Hepatic stellate cell (primary cell): Measurements from ENCODE around the gene DEAF1.

Experiments
- DNase-seq: peaks from one replicate; pipeline ENCODE4 v3.0.0; 2011; ENCODE audit warnings: low spot score

DEAF1 gene

GRCh38 chr11:721247-721740 lies 26.3 kb upstream of the DEAF1 start:
- no peak for DNase-seq

GRCh38 chr11:720642-721246 lies 25.7 kb upstream of the DEAF1 start:
- DNase-seq: no peak

- DNase-seq: no peak
These were observed 25.1 kb upstream of the DEAF1 start for GRCh38 chr11:720017-720641.

- DNase-seq: no peak
These were observed 24.4 kb upstream of the DEAF1 start for GRCh38 chr11:719214-720016.

DNA sequence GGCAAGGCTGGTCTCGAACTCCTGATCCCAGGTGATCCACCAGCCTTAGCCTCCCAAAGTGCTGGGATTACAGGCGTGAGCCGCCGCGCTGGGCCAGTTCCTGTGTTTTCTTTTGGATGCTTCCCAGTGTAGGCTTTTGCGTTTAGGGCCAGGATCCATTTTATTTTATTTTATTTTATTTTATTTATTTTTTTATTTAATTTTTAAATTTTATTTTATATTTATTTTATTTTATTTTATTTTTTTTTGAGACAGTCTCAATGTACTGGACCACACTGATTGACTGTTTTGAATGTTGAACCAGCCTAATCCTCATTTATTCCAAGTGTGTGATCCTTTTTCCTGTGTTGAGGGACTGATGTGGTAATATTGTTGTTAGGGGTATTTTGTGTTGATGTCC lies 19.4 kb upstream of the DEAF1 start:
- no peak for DNase-seq

GRCh38 chr11:709109-709997 lies 14.3 kb upstream of the DEAF1 start:
- DNase-seq: no peak

DNA sequence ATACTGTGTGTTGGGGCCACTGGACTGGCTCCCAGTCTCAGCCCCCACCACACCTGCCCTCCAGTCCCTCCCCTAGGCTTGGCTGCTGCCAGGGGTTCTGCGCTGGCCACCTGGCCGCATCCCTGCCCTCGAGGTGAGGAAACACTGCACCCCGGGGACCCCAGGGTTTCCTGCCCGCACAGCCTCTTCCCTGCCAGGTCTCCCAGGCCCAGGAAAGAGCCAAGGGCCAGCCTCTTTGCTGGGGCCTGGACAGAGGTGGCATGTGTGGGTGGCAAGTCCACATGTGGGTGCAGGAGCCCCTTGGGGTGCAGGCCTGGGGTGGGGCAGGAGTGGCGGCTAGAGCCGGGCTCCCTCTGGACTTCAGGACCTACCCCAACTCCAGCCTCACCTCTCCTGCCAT lies 13.5 kb upstream of the DEAF1 start:
- no peak for DNase-seq

GRCh38 chr11:707817-708420 lies 12.9 kb upstream of the DEAF1 start:
- no peak for DNase-seq

GRCh38 chr11:706957-707816 lies 12.2 kb upstream of the DEAF1 start:
- DNase-seq: peak; percentile 58

DNA sequence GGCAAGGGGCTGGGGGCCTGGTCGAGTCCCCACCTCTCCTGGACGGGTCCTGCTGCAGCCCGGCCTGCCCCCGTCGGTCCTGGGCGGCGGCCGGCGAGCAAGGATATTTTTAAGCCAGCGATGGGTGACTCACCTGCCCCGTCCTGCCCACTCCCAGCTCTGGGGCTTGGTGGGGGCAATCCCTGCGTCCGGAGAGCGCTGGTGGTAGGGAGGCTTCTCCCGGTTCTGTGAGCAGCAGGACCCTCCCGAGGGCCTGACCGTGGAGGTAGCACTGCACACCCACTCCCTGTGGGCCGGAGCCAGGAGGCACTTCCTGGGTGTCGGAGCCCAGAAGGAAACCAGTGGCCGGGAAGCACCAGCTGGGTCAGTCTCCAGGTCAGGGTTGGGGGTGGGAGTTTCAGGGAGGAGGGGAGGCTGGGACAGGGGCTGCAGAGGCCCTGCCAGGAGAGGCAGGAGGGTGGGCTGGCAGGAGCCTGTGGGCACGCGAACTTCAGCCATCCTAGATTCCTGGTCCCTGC lies 11.5 kb upstream of the DEAF1 start:
- DNase-seq: peak; percentile 66

DNA sequence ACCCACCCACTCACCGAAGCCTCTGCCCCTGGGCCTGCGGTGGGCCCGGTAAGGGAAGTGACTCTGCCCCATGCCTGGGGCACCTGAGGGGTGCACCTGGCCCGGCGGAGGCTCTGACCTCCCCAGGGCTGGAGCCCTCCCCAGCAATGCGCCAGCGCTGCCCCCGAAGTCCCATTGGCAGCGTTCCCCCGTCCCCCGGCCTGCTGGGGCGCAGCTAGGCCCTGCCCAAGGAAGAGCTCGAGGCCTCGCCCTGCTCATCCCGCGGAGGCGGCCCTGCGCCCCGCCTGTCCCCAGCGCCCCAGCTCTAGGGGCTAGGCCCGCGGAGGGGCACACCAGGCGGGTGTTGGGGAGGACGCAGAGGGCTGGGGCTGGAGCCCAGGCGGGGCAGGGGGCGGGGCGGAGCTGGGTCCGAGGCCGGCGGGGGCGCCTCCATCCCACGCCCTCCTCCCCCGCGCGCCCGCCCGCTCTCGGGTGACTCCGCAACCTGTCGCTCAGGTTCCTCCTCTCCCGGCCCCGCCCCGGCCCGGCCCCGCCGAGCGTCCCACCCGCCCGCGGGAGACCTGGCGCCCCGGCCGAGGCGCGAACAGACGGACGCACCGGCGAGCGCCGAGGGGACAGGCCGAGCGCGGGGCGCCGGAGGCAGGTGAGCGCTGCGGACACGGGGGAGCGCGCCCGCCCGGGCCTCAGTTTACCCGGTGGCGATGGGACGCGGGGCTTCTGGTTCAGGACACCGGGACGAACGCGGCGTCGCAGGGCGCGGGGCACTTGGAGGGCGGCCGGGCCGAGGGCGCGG lies 10.8 kb upstream of the DEAF1 start, which contains the start of gene EPS8L2:
EPS8L2 (plus strand) TSS at position 586 of the 793 bp plus-strand sequence. CDS start 3,177 bp downstream, outside the sequence.
- DNase-seq: no peak

- DNase-seq: no peak
These were observed 10.0 kb upstream of the DEAF1 start for GRCh38 chr11:704781-705645.

DNA sequence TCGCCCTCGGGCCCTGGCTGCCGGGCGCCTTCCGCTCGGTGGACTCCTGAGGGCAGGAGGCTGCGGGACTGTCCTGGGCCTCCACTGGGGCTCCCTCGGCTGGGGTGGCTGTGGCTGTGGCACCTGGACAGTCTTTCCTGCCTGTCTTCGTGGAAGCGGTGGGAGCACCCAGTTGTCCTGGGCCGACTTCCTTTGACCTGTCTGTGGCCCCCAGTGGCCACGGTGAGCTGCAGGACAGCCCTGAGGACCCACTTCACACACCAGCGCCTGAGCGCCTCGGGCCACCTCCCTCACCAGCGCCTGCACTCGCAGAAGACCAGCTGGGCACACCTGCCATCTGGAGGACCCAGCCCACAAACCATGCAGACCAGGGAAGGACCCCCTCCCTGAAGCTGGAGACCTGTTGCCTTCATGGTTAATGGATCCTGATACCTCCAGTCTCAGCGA lies 9.2 kb upstream of the DEAF1 start:
- DNase-seq: no peak

GRCh38 chr11:703506-703905 lies 8.5 kb upstream of the DEAF1 start:
- DNase-seq: no peak

DNA sequence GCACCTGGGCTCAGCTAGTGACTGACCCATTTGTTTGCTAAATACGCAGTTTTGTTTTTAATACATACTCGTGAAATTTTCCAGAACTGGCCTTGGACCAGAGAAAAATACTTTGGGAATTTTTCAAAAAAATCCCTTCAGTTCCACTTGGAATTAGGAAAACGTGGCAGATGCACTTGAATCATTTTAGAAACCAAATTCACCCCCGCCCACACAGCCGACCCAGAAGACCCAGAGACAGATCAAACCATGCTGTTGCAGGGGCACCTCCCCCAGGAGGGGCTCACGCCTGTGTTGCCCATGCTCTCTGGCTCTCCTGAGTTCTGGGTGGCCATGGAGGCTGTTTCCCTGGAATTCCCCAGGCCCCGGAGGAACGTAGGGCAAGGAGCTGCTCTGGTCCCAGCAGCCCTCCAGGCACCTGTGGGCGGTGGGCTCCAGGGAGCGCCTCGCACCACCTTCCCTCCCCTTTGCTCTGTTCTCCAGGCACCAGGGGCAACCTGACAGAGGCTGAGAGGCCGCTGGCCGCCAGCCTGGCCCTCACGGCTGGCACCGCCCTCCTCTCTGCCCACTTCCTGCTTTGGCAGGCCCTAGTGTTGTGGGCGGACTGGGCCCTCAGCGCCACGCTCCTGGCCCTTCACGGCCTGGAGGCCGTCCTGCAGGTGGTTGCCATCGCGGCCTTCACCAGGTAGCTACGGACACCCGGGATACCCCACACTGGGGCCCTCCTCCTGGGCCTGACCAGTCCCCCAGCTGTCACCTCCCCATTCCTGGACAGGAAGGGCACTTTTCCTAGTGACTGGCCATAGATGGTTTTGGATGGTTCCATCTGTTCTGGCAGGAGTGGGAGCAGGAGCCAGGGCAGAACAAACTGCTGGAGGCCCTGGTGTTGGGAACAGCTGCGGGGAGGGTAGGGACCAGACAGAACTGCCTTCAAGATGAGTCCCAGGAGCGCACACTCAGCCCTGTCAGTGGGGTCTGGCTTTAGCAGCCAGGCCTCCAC lies 7.7 kb upstream of the DEAF1 start:
- no peak for DNase-seq

GRCh38 chr11:701741-702461 lies 6.9 kb upstream of the DEAF1 start:
- DNase-seq: no peak
